ENCODE results near the gene LPCAT2. TPM values are rescaled to one million over a fixed set of nuclear protein-coding genes. Genes with fewer than 3 reads are reported as not detected.

The LPCAT2 gene
- total RNA-seq, 1 donor from 2014 or later, result 2.4 TPM

DNA sequence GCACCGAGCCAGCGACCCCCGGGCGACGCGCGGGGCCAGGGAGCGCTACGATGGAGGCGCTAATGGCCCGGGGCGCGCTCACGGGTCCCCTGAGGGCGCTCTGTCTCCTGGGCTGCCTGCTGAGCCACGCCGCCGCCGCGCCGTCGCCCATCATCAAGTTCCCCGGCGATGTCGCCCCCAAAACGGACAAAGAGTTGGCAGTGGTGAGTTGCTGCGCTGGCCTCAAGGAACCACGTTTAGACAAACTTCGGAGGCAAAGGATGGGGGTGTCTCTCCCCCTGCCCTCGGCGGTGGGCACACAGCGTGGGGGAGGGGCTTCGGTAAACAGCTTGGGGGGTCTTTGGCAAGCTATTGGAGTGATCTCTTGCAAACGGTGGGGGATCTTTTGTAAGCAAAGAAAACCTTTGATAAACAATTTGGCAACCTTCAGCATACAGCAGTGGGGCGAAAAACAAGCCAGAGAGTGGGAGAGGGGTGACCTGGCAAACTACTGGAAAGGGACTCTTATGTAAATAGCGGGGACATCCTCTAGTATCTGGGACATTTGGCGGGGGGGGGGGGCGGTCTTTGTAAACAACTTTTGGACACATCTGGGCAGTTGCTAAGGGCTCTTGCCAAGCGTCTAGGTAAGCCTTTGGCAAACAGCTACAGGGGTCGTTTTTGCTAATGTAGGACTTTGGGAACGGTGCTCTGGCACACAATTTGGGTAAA is 29.3 kb upstream of the LPCAT2 start:
- FAIRE-seq (no peak), DNase-seq (ENCODE audit: low spot score in 2 of 2) (peak in 1 of 2 donors; percentile 28)

DNA sequence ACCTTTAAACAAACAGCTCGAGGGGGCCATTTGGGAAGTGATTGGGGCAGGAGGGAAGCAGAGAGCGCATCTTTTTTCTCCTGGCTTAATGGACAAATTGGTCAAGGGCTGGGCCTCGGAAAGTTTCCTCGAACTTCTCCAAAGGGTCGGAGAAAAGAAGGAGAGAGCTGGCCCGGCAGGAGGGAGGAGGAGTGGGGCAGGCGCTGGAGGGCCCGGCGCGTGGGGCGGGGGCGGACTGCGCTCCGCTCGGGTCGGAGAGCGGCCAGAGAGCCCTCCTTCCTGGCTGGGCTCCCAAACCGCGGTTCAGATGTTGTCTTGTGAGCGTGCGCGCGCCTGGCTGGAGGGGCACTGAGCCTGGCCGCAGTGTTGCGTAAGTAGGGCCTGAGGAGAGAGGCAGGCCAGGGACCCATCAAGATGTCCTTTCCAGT is 28.6 kb upstream of the LPCAT2 start:
- FAIRE-seq (no peak), DNase-seq (ENCODE audit: low spot score in 2 of 2) (peak; percentile 49 to 51)

DNA sequence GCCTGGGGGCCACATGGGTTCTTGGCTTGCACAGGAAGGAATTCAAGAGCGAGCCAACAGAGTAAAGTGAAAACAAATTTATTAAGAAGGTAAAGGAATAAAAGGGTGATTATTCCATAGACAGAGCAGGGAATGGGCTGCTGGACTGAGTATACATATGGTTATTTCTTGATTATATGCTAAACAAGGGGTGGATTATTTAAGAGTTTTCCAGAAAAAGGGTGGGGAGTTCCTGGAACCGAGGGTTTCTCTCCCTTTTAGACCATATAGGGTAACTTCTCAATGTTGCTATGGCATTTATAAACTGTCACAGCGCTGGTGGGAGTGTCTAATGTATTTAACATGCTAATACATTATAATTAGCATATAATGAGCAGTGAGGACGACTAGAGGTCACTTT is 27.8 kb upstream of the LPCAT2 start:
- no peak for FAIRE-seq
- no peak for DNase-seq (ENCODE audit: low spot score in 2 of 2)

DNA sequence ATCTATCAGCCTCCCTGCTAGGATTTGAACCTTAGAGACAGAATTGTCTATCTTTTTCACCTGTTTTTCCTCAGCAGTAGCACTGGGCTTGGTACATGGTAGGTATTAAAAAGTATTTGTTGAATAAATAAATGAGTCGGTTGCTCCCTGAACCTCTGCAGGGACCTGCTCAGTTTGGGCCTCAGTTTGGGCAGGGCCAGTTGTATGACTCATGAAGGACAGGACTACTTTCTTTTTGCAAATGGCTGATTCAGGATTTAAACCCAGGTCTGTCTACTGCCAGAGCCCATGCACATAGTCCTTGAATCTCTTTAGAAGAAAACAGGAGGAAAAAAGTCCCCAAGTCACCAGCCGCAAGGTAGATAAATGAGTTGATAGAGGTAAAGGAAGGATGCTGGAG is 26.8 kb upstream of the LPCAT2 start:
- no peak for FAIRE-seq
- no peak for DNase-seq (ENCODE audit: low spot score in 2 of 2)

DNA sequence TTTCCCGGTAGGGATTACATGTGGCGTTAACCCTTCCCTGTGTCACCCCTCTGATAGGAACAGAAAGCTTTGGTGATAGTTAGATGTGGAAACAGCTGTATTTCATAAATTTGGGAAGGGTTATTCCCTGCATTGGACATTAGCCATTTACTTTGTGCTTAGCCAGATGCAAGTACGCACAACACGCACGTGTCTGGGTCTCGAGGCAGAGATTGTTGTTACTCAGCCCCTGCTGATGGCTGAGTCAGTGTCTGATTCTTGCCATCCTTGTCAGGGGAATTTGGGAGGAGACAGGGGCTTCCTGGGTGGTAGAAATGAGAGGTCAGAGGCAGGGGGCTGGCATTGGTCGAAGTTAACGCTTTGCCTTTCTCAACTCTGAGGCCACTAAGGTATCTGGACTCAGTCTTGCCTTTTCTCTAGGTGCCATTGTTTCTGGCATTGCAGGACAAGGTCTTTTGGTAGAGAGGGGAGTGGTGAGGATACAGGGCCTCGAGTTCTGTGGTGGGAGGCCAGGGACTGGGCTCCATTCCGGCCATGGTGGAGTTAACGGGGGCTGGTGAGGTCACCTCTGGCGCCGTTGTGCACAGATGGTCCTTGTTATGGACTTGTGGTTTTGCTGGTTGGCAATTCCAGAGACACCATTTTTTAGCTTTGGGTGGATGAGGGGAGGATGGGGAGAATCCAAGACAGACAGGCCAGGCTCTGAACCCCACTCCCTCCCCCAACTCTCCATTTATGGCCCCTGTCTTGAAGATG is 21.6 kb upstream of the LPCAT2 start:
- DNase-seq (ENCODE audit: low spot score in 2 of 2), result no peak
- FAIRE-seq, result no peak

DNA sequence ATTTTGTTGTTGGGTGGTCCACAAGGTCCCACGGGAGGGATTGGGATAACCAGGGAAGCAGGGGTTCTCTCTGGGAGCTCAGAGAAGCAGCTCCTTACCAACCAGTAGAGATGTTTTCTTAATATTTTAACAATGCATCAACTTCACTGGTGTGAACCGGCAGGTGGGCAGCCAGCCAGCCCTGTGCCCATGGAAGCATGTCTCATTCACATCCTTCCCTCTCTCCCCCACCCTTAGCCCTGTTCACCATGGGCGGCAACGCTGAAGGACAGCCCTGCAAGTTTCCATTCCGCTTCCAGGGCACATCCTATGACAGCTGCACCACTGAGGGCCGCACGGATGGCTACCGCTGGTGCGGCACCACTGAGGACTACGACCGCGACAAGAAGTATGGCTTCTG is 20.6 kb upstream of the LPCAT2 start:
- FAIRE-seq, result no peak
- DNase-seq (ENCODE audit: low spot score in 2 of 2), result no peak

DNA sequence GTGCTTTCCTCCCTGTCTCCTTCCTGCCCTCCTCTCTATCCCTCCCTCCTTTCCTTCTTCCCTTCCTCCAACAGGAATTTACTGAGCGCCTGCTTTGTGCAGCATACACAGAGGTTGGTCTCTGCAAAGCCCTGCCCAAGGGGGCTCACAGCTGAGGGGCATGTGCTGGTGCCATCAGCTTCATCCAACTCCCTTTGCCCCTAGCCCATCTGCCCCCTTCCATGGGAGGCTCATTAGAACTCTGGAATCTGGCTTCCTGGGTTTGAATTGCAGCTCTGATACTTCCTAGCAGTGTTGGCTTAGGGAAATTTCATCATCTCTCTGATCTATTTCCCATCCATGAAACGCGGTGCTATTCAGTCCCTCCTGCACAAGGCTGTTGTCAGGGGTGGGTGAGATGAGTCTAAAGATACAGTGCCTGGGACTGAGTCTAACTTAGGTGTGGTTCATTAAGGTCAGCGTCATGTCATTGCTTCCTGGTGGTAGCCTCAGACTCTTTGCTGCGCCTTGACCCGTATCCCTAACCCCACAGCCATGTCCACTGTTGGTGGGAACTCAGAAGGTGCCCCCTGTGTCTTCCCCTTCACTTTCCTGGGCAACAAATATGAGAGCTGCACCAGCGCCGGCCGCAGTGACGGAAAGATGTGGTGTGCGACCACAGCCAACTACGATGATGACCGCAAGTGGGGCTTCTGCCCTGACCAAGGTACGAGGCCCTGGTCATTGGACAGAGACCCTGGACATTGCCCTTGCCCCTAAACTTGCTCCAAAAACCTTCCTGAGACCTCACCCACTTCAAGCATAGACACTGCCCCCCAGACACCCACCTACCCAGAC is 19.5 kb upstream of the LPCAT2 start:
- DNase-seq (ENCODE audit: low spot score in 2 of 2), result no peak
- FAIRE-seq, result no peak

DNA sequence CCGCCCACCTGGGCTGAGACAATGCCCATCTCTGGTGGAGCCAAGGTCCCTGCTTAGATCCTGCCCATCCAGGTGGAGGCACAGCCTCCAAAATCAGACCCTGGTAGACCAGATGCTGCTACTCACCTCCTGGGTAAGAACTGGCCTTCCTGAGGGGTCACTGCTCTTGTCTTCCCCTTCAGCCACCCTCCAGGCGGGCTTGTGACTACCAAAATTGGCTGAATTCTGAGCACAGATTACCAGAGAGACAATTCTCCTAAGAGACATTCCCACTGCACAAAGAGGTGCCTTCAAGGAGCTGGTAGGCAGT is 19.0 kb upstream of the LPCAT2 start:
- FAIRE-seq, result no peak
- no peak for DNase-seq (ENCODE audit: low spot score in 2 of 2)

DNA sequence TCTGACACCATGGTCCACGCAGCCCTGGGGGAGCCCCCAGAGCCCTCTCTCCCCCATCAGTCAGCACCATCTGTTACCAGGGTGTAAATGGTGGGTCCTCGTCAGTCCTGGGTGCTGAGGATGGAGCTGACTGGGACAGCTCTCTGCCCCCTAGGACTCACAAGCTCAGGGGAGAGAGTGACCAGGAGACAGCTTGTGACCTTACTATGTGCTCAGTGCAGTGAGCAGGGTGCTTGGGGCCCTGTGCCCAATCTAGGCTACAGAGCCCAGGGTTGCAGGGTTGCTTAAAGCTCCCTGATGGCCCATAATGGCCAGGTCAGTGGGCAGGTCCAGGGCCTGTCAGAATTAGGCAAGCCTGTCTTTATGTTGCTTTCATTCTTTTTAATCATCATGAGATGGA is 18.6 kb upstream of the LPCAT2 start:
- DNase-seq (ENCODE audit: low spot score in 2 of 2), result no peak
- no peak for FAIRE-seq

DNA sequence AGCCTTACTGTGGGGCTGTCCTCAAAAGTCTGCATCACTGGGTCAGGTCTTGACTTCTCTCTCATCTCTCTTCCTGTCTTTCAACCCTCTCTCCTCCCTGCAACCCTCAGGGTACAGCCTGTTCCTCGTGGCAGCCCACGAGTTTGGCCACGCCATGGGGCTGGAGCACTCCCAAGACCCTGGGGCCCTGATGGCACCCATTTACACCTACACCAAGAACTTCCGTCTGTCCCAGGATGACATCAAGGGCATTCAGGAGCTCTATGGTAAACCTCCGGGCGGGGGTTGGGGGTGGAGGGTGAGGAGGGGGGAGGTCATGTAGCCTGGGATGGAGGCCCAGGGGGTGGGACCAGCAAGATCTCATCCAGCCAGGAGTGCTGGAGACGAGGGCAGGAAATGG is 17.2 kb upstream of the LPCAT2 start:
- no peak for FAIRE-seq
- DNase-seq (ENCODE audit: low spot score in 2 of 2), result no peak

DNA sequence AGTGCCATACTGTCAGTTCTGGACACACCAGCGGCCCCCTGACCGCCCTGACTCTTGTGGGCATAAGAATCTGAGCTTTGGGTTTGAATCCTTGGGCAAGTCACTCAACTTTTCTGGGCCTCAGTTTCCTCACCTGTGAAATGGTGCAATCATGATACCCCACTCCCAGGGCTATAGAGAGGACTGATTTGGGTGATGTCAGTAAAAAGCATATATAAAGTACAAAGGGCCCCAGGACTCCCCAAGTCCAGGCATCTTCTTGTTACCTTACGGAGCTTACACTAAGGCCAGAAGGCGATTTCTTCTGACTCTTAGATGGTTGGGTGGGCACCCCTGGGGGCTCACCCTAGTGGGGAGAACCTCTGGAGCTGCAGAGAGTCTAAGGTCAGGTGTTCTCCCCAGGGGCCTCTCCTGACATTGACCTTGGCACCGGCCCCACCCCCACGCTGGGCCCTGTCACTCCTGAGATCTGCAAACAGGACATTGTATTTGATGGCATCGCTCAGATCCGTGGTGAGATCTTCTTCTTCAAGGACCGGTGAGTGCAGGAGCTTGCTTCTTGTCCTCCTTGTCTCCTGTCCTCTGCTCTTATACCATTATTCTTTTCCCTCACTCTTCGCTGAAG is 16.0 kb upstream of the LPCAT2 start:
- no peak for FAIRE-seq
- no peak for DNase-seq (ENCODE audit: low spot score in 2 of 2)

DNA sequence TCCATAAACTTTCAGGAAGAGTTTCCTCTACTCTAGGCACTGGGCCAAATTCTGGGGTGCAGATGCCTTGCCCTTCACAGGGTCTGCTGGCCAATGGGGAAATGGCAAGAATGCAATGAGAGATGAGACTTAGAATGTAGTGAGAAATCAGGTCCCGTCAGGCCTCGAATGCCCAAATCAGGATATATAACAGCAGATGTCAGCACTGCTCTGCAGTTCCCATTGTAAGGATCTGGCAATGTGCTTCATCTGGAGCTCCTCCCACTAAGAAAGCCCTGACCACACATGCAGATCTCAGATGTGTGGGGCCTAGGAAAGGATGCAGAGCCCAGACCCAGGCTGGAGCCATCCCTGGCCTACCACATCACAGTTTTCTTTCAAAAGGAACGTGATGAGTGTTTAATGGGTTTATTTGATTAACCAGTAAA is 13.9 kb upstream of the LPCAT2 start:
- no peak for FAIRE-seq
- peak; percentile 68 to 74 for DNase-seq (ENCODE audit: low spot score in 2 of 2)

DNA sequence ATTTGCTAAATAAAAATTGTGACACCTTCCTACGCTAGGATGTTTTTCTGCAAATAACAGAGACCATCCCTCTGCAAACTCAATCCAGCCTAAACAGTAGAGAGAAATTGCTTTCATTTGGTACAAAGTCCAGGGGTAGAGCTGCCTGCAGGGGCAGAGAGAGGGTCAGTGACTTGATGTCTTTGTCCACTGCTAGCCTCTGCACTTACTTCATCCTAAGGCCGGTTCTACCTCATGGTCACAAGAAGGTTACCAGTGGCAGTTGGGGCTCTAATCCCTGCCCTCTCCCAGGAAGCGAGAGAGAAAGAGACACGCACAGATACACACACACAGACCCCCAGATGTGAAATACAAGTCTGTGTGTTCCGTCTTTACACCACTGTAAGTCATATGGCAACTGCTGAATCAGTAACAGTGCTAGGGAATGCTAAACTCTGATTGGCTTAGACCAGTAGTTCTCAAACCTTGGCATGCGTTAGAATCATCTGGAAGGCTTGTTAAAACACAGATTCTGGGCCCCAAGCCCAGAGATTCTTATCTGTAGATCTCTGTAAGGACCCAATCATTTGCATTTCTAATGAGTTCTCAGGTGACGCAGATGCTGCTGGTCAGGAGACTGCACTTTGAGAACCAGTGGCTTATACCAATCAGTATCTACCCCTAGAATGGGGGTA is 13.1 kb upstream of the LPCAT2 start:
- DNase-seq (ENCODE audit: low spot score in 2 of 2) (no peak), FAIRE-seq (no peak)

DNA sequence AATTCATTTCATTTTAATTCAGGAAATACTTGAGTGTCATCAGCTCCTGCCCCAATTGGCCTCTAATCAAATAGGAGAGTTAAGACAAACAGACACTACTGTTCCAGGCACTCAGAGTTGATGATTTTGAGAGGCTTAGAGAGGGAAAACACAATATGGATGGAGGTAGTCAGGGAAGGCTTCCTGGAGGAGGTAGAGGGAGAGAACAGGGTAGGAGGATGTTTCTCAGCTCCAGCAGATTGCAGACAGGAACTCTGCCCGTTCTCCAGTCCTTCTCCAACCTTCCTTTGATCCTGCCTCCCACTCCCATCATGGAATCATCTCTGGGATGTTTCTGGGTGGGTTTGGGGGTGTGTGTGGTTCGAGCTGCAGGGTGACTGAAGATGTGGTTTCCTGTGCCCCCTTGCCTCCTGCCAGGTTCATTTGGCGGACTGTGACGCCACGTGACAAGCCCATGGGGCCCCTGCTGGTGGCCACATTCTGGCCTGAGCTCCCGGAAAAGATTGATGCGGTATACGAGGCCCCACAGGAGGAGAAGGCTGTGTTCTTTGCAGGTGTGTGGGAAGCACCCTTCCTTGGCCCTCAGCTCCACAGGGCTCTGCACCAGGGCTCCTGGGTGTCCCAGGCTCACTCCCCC is 12.2 kb upstream of the LPCAT2 start:
- FAIRE-seq (no peak), DNase-seq (ENCODE audit: low spot score in 2 of 2) (no peak)

DNA sequence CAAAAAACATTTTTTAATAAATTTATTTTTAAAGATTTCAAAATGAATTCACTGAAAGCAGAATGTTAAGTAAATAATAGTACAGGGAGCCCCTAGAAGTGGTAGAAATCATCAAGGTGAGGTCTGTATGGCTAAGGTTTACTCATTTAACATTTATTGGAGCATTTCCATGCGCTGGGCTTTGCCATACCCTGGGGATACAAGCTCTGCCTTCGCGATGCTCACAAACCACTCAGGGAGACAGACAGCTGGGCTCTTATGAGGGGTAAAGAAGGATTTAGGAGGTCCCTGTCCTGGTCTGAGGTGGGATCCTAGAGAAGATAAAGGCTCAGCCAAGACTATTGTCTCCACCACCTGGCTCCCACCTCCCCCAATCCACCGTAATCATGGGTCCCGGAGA is 11.3 kb upstream of the LPCAT2 start:
- DNase-seq (ENCODE audit: low spot score in 2 of 2), result no peak
- no peak for FAIRE-seq

DNA sequence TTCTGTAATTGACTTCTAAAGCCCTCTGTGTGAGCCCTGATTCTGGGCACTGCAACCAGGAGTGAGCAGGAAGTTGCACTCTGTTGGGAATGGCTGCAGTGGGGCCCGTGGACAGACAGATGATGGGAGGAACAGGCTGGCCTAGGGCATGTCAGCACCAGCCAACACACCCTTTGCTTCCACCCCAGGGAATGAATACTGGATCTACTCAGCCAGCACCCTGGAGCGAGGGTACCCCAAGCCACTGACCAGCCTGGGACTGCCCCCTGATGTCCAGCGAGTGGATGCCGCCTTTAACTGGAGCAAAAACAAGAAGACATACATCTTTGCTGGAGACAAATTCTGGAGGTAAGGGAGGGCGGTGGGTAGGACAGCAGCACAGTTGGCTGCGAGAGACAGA is 10.8 kb upstream of the LPCAT2 start:
- DNase-seq (ENCODE audit: low spot score in 2 of 2), result no peak
- no peak for FAIRE-seq

DNA sequence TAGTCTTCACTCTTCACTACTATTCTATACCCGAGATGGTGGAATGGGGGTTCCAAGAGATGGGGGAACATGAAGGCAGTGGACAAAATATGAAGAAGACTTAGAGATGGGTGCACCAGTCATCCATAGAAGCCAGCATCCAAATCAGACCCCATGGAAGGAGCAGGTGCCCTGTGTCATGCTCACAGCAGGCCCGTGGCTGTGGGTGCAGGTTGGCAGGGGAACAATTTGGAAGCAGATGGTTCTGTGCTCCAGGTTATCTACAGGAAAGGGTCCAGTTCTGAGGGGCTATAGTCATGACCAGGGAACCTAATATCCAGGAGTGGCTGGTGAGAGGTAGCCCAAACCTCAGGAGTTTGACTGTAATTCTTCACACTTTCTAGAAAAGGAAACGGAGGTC is 9.6 kb upstream of the LPCAT2 start:
- FAIRE-seq, result no peak
- no peak for DNase-seq (ENCODE audit: low spot score in 2 of 2)

DNA sequence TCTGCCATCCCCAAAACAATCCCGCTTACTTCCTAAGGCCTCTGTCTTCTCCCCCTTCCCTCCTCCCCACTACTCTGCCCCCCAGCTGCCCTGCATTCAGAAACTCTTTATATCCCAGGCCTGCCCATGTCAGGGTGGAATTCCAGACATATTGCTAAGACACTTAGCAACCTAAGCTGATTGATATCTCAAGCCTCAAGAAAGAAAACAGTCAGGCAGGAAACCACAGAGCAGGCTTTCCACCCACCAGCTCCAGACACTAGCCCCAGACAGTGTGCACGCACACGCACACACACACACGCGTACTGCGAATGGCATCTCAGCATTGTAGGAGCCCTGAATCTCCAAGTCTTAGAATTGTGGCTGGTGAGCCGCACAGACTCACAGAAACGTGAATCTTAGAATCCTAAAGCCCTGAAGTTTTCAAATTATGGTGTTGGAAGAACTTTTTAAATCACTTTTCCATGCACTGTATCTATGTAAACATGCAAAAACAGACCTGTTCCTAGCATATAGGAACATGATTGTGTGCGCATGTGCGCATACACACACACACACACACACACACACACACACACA is 8.8 kb upstream of the LPCAT2 start:
- no peak for DNase-seq (ENCODE audit: low spot score in 2 of 2)
- no peak for FAIRE-seq

DNA sequence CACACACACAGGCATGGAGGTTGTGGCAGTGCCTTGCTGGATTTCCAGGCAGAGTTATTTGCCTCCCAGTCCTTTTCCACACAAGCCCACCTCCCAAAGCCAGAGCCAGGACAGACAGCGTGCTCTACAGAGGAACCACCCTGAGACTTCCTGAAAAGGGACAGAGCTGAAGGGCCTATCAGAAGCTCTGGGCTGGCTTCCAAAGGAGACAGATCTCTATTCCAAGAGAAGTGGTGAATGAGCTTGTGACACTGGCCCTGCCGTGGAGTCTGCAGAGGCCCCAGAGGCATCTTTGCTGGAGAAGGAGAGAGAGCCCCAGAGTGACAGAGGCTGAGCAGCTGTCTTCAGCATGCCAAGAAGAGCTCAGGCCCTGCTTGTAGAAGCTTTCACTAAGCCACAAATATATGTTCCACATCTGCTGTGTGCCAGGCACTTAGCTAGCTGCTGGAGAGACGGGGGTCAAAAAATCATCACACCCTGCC is 8.3 kb upstream of the LPCAT2 start:
- FAIRE-seq (no peak), DNase-seq (ENCODE audit: low spot score in 2 of 2) (peak in 1 of 2 donors; percentile 35)

Measured in frontal cortex (tissue), 4 donors.